Activated CD8-positive, alpha-beta memory T cell treated with anti-CD3 and anti-CD28 coated beads for 1 hour (primary cell): ENCODE data around the gene P3H2.

Source experiments
- DNase-seq, 2 donors: peaks; one replicate each; pipeline ENCODE4 v3.0.0-alpha.2; 2020; ENCODE audit warnings: low read depth in 1 of 2; ENCODE audit errors: extremely low read depth in 1 of 2

Gene P3H2

GRCh38 chr3:190019844-190020243 lies 100.9 kb downstream of the P3H2 start:
- DNase-seq: no peak

DNA sequence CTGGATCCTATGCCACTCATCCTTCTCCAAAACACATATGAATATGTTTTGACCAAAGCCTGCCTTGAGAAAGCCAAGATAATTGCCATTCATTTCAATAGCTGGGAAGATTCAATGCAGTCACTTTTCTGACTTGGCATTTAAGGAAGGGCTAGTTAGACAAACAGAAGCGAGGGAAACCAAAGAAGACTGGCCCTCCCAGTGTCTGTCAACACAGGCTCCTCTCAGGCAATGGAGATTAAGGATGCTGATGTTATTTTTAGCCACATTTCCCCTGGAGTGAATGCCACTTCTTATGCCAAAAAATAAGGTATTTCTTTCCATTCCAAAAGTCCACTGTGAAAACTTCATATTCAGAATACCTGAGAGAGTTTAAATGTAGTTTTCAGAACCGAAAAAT lies 101.7 kb downstream of the P3H2 start:
- no peak for DNase-seq

GRCh38 chr3:190018460-190018859 lies 102.2 kb downstream of the P3H2 start:
- no peak for DNase-seq

GRCh38 chr3:190017521-190018288 lies 103.0 kb downstream of the P3H2 start:
- DNase-seq: no peak

DNA sequence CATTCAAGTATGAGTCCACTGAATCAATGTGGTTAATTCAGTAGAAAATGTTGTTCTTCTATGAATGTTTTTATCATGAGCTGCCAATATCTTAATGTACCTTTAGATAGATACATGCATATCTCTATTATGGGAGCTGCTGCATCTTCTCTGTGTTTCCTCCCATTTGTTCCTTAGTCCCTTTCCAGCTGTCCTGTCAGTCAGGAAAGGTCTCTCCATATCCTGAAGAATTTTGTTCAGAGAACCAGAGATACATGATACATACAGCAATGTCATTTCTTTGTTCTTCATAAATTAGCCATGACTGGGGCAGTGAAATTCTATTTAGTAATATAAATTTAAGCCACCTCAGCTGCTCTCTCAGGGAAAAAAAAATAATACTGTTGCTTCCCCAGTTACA lies 103.7 kb downstream of the P3H2 start:
- no peak for DNase-seq

- no peak for DNase-seq
These were observed 105.8 kb downstream of the P3H2 start for GRCh38 chr3:190014940-190015339.

DNA sequence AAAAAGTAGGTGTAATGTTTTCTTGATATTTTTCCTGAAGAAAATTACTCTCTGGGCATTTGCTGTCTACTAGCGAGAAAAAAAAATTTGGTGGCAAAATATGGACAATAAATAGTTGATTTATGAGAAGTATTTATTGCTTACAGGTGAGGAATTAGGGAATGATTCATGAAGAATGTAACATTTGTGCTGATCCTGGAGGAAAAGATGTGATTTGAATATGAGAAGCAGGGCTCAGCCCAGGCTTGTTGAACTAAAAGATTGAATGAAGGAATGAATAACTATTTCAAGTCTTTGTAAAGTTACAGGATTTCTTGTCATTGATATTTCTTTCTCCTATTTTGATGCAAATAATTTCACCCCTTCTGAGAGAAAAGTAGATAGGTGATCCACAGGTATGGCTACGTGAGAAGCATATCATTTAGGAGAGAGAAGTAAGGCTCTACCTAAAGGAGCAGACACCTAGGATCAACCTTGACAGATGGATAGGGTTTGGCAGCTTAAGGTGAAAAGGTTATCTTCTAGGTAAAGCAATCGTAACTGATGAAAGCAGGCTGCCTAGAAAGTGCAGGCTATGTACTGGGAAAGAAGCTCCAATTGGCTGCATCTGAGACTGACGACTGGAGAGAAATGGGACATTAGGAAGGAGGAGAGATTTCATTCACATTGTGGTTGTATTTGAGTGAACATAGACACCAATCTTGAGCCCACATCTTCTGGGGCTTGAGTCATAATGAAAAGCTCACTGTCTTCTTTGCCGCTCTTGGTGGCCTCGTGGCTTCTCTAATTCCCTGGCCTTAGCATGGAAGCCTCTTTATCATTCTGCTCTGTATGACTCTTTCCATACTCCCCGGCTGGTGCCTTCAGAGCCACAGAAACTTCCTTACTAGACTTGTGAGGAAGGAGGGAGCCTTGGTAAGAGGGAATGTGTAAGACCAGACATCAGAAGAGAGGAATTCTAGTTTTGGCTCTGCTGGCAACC lies 106.5 kb downstream of the P3H2 start:
- DNase-seq: no peak

- no peak for DNase-seq
These were observed 107.9 kb downstream of the P3H2 start for GRCh38 chr3:190012784-190013183.

DNA sequence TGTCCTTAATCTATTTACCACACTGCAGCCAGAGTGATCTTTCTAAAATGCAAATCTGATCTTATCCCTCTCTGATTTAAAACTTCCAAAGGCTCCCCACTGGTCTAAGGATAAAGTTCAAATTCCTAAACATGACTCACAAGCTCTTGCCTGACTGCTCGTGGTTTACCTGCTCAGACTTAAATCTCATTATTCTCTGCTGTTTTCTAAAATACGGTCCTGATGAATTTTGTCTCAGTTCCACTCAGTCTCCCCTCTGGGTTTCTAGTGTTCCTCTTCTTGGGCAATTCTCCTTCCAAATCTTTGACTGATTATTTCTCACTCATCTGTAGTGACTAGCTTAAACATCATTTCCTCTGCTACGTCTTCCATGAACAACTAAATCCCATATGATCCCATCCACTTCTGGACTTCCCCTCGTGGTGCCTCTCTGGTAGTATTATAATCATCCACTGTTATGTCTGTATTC lies 108.3 kb downstream of the P3H2 start:
- DNase-seq: no peak

DNA sequence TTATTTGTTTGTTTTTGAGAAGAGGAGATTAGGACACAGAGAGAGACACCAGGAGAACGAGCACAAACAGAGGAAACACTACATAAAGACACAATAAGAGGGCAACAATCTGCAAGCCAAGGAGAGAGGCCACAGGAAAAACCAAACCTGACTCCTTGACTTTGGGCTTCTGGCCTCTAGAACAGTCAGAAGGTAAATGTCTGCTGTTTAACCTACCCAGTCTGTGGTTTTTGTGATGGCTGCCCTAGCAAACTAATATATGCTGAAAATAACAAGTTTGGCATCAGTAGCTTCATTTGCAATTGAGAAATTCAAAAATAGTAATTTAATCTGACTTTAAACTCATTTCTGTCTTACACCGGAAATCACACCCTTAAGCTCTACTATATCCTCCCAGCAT lies 110.2 kb downstream of the P3H2 start:
- DNase-seq: no peak

DNA sequence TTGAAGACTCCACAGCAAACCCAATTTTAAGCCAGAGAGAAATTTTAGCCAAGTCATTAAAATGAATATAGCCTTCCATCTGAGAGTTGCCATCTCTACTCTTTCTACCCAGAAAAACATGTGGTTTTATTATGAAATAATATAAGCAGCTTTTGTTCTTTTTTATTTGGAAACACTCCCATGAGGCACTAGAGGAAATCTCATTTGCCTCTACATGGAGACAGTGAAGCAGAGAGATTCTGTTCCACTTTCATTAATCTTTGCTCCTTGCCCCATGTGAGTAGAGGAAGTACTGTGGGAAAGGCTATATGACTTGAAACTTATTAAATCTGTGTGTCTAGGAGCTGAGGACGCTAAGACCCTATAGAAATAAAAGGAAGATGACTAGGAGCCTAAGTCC lies 111.1 kb downstream of the P3H2 start:
- no peak for DNase-seq

GRCh38 chr3:190008432-190008831 lies 112.3 kb downstream of the P3H2 start:
- DNase-seq: no peak

GRCh38 chr3:190005343-190006113 lies 115.2 kb downstream of the P3H2 start:
- DNase-seq: no peak

GRCh38 chr3:190004656-190005055 lies 116.0 kb downstream of the P3H2 start:
- no peak for DNase-seq

DNA sequence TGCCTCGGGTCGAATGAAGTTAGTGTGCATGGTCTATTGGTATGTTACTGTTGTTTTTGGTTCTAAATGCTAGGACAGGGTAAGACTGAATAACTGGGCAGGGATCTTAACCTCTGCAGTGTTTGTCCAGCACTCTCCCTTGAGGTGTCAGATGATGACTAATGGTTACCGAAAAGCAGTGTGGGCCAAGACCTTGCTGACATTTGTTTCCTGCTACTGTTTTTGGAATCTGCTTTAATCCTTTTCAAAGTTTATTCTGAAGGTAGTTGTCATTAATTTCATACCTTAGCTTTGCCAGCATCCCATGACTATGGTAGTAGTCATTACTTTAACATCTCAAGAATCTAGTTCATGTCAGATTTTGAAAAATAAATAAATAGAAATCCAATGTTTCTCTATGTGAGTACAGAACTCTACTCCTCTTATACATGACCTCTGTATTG lies 117.0 kb downstream of the P3H2 start:
- DNase-seq: no peak

DNA sequence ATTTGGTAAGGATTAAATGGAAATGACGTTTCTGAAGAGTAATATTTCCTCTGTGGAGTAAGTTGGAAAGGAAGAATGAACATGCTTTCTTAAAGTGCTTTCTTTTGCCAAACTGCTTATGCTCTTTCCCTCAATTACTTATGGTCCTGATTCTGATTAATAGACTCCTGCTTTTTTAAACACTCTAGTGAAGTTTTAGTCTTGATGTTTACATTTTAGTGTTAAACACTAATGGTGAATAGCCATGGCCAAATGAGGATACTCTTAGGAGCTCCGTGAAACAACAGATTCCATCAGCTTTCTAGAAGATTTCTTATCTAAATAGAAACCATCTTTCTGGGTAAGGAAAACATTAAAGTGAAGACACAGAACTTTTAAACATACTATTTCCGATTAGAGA lies 117.6 kb downstream of the P3H2 start:
- no peak for DNase-seq

- no peak for DNase-seq
These were observed 119.3 kb downstream of the P3H2 start for GRCh38 chr3:190001426-190001825.

DNA sequence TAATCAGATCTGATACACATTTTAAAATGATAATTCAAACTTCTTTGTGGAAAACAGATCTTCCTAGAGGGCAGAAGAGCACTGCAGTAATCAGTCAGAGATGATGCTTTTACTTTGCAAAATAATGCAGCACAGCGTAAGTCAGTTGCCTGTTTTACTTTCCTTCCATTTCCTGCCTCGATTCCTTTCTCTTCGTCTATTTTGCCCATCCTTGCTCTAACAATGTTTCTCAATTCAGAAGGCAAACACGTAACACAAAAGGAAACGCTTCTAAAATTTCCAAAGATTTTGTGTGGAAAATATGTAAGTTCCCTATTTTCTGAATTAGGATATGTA lies 119.9 kb downstream of the P3H2 start:
- DNase-seq: no peak

- no peak for DNase-seq
These were observed 120.4 kb downstream of the P3H2 start for GRCh38 chr3:190000187-190000860.

DNA sequence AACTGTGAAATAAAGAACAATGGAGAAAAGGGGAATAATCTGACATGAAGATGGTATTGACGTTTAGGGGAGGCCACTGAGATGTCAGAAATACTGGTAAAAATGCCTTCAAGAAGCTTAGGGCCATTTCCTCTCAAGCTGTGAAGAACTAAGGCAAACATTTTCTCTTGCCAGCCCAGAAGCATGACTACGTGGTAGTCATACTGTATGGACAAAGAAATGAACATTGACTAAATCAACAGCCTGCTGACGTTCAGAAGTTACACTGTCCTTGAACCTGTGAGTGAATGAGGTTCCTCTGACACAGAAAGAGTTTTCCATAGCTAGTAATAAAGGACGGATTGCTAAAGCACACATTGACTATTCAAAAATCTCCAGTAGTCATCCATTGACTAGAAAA lies 121.0 kb downstream of the P3H2 start:
- no peak for DNase-seq

DNA sequence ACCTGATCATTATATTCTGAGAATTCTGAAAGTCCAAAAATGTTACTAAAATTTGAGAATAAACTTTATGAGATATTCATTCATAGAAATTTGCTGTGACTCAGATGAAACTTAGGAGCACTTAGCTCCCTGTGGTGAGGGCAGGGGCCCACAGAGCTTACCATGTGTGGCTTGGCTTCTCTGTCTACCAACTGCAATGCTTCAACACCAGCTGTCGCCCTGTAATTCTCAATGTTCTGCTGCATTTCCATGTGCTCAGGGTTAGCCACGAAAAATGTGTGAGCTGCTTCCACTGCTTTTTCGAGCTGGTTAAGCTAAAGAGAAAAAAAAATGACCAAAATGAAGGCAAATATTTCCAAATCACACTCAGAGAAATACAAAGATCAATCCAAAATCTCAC lies 125.6 kb downstream of the P3H2 start:
- no peak for DNase-seq
